Epithelial cell of esophagus (primary cell): ENCODE results near the gene C17orf114.

ENCODE experiments used
- DNase-seq: peaks from one replicate; pipeline ENCODE4 v3.0.0; 2010; ENCODE audit warnings: low read depth
- H3K4me3 ChIP-seq: 2 replicates; pipeline ENCODE4 v1.5.1; 2011; ENCODE audit warnings: mild to moderate bottlenecking, low read length, control low read depth
- CTCF ChIP-seq: IDR thresholded peaks from 2 replicates; pipeline ENCODE4 v1.5.1; 2011; ENCODE audit warnings: low read depth, mild to moderate bottlenecking, low read length, control low read depth, inconsistent platforms; ENCODE audit not compliant: insufficient read depth; ENCODE audit errors: missing control alignments

C17orf114 gene

GRCh38 chr17:4823373-4824089 lies 21.4 kb upstream of the C17orf114 start:
- no peak for DNase-seq
- H3K4me3 ChIP-seq, result no peak overlapping the region
- TF ChIP-seq CTCF, result no peak

GRCh38 chr17:4822835-4823234 lies 20.7 kb upstream of the C17orf114 start:
- DNase-seq, result no peak
- no peak for TF ChIP-seq CTCF
- no peak overlapping the region for H3K4me3 ChIP-seq

- no peak overlapping the region for H3K4me3 ChIP-seq
- DNase-seq, result no peak
- TF ChIP-seq CTCF, result no peak
Measured at GRCh38 chr17:4818276-4818675, 16.1 kb upstream of the C17orf114 start.

DNA sequence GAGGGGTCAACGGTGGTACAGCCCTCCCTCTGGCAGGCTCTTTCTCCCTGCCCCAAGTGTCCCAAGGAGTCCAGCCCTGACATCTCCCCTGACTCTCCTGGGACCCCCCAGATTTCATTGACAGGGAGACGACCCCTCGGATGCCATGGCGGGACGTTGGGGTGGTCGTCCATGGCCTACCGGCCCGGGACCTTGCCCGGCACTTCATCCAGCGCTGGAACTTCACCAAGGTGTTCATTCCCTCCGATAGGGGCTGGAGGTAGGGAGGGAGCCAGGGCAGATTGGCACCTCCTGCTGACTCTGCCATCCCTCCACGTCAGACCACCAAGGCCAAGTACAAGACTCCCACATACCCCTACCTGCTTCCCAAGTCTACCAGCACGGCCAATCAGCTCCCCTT lies 14.7 kb upstream of the C17orf114 start:
- H3K4me3 ChIP-seq, result no peak overlapping the region
- TF ChIP-seq CTCF, result no peak
- DNase-seq, result no peak

DNA sequence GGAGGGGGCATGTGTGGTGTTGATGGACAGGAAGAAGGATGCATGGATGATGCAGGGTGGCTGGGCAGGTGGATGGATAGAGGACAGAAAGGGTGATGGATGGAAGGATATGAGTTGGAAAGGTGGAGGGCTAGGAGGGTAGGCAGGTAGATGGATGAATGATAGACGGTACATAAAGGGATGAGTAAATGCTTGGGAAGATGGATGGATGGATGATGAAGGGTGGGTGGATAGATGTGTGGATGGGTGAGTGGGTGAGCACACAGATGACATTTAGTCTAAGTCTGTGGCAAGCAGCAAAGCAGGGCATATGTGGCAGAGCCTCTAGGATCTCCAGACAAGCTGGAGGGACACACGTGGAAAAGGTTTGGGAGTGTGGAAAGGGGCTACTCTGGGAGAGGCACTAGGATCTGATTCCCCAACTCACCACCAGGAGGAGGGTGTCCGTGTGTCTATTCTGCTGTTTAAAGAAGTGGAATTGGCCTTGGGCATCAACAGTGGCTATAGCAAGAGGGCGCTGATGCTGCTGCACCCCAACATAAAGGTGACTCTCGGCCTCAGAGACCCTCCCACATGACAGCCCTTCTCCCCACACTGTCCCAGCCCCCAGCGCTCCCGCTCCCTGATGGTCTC lies 13.0 kb upstream of the C17orf114 start:
- no peak for DNase-seq
- TF ChIP-seq CTCF, result peak; percentile 30
- H3K4me3 ChIP-seq, result no peak overlapping the region

DNA sequence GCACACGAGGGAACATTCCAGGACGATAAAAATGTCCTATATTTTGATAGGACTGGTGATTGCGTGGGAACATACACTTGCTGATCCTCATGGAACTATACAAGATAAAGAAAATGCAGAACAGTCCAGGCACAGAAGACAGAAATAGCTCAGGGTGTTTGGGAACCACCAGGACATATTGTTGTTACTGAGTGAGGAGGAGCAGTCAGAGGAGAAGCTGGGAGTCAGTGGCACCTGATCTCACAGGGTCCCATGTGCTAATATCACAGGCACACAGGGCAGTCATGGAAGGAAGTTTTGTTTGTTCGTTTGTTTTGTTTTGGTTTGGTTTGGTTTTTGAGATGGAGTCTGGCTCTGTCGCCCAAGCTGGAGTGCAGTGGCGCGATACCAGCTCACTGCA lies 10.6 kb upstream of the C17orf114 start:
- no peak for DNase-seq
- TF ChIP-seq CTCF, result no peak
- H3K4me3 ChIP-seq, result no peak overlapping the region

DNA sequence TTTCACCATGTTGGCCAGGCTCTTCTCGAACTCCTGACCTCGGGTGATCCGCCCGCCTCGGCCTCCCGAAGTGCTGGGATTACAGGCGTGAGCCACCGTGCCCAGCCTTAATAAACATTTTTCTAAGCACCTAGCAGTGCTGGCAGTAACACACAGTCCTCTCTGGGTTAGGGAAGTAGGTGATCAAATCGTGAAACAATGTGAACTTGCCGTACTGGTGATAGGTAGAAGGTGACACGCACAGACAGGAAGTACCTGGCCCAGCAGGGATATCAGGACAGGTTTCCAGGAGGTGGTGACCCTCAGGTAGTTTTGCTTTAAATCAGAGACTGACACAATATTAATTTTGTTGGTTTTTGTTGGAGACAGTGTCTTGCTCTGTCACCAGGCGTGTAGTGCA lies 9.3 kb upstream of the C17orf114 start:
- TF ChIP-seq CTCF, result no peak
- DNase-seq, result peak; percentile 36
- H3K4me3 ChIP-seq, result no peak overlapping the region
